ENCODE measurements around the gene KCNH2. TPM values are rescaled to one million over a fixed set of nuclear protein-coding genes. Genes with fewer than 3 reads are reported as not detected.

The KCNH2 gene
- total RNA-seq, 4 donors from 2014 or later: 0.33 to 0.93 (median 0.63) TPM

GRCh38 chr7:151011097-151011409 is 32.9 kb upstream of the KCNH2 start:
- H3K4me1 ChIP-seq: peaks cover 7 to 33% of the 10 kb centered on the region in 2 donors
- no peak for DNase-seq
- H3K4me3 ChIP-seq (replicated peaks in 1 of 3): no peak overlapping the region
- intact Hi-C loops (cut with DNase I): no loop called here
- no peak overlapping the region for H3K27ac ChIP-seq
- no peaks in the 10 kb centered on the region for H3K36me3 ChIP-seq
- WGBS, 2 donors: 70% methylated on average over 1 of the region's 1 CpG; no CpG with 5 or more reads in 1 of the 2 donors
- H3K9me3 ChIP-seq: no peaks in the 10 kb centered on the region
- TF ChIP-seq POLR2A (IDR thresholded peaks at IDR 0.05) (no peak), CTCF (IDR thresholded peaks at IDR 0.05) (no peak)
- H3K27me3 ChIP-seq: peaks cover 4% of the 10 kb centered on the region

GRCh38 chr7:151010307-151011096 is 32.4 kb upstream of the KCNH2 start:
- DNase-seq: peak in 1 of 2 donors; percentile 27
- Histone ChIP-seq H3K4me3 (replicated peaks in 1 of 3) (no peak overlapping the region), H3K27me3 (peaks cover 4% of the 10 kb centered on the region), H3K27ac (no peak overlapping the region), H3K9me3 (no peaks in the 10 kb centered on the region), H3K36me3 (no peaks in the 10 kb centered on the region), H3K4me1 (peaks cover 7 to 33% of the 10 kb centered on the region in 2 donors)
- intact Hi-C loops (cut with DNase I): no loop called here
- WGBS, 2 donors: 14 to 35% methylated on average over 5 to 15 of the region's 18 CpGs
- no peak for TF ChIP-seq POLR2A (IDR thresholded peaks at IDR 0.05)
- TF ChIP-seq CTCF (IDR thresholded peaks at IDR 0.05): no peak

GRCh38 chr7:151010037-151010306 is 31.9 kb upstream of the KCNH2 start:
- Histone ChIP-seq H3K27me3 (peaks cover 4% of the 10 kb centered on the region), H3K36me3 (no peaks in the 10 kb centered on the region), H3K4me1 (peaks cover 7 to 33% of the 10 kb centered on the region in 2 donors), H3K27ac (no peak overlapping the region), H3K9me3 (no peaks in the 10 kb centered on the region), H3K4me3 (replicated peaks in 1 of 3) (no peak overlapping the region)
- WGBS, 2 donors: 4% methylated on average over 4 of the region's 7 CpGs; no CpG with 5 or more reads in 1 of the 2 donors
- TF ChIP-seq CTCF (IDR thresholded peaks at IDR 0.05): no peak
- no peak for TF ChIP-seq POLR2A (IDR thresholded peaks at IDR 0.05)
- intact Hi-C loops (cut with DNase I): no loop called here
- no peak for DNase-seq

GRCh38 chr7:151009327-151010036 is 31.4 kb upstream of the KCNH2 start:
- Histone ChIP-seq H3K4me3 (replicated peaks in 1 of 3) (no peak overlapping the region), H3K9me3 (no peaks in the 10 kb centered on the region), H3K27me3 (peaks cover 4% of the 10 kb centered on the region), H3K36me3 (no peaks in the 10 kb centered on the region), H3K4me1 (peaks cover 7 to 33% of the 10 kb centered on the region in 2 donors), H3K27ac (no peak overlapping the region)
- intact Hi-C loops (cut with DNase I): no loop called here
- TF ChIP-seq CTCF (IDR thresholded peaks at IDR 0.05): no peak
- TF ChIP-seq POLR2A (IDR thresholded peaks at IDR 0.05): no peak
- no peak for DNase-seq
- WGBS, 2 donors: 47 to 63% methylated on average over 2 to 6 of the region's 22 CpGs

Measured in thyroid gland (tissue), 4 donors.